BLaER1 treated with 17β-estradiol and CSF1 and Interleukin-3, amounts not matched to agents 10 nM and 100 nM (cell line): ENCODE data around the gene TRAF4.

ENCODE experiments used
- H3K27ac ChIP-seq, 11 experiments: shearing (Covaris generic); formaldehyde crosslinking; 2 replicates each; pipeline ENCODE4 v1.8.1; 2022
- H3K27me3 ChIP-seq, 11 experiments: shearing (Covaris generic); formaldehyde crosslinking; 2 replicates each; pipeline ENCODE4 v1.8.1; 2022
- H3K36me3 ChIP-seq, 11 experiments: shearing (Covaris generic); formaldehyde crosslinking; 2 replicates each; pipeline ENCODE4 v1.8.1; 2022
- H3K4me1 ChIP-seq, 10 experiments: shearing (Covaris generic); formaldehyde crosslinking; 2 replicates each; pipeline ENCODE4 v1.8.1; 2022
- H3K4me2 ChIP-seq, 11 experiments: shearing (Covaris generic); formaldehyde crosslinking; 2 replicates each; pipeline ENCODE4 v1.8.1; 2022
- H3K4me3 ChIP-seq, 10 experiments: shearing (Covaris generic); formaldehyde crosslinking; 2 replicates each; pipeline ENCODE4 v1.8.1; 2022
- H3K9ac ChIP-seq, 11 experiments: shearing (Covaris generic); formaldehyde crosslinking; 2 replicates each; pipeline ENCODE4 v1.8.1; 2022
- H3K9me3 ChIP-seq, 11 experiments: shearing (Covaris generic); formaldehyde crosslinking; replicated peaks in 1 of 11; 2 replicates each; pipeline ENCODE4 v1.8.1; 2022
- H4K20me1 ChIP-seq, 11 experiments: shearing (Covaris generic); formaldehyde crosslinking; 2 replicates each; pipeline ENCODE4 v1.8.1; 2022
- Cebpa-rat ChIP-seq, 11 experiments: shearing (Covaris generic); IDR thresholded peaks; 2 replicates each; pipeline ENCODE4 v1.8.1; 2022

TRAF4 gene

DNA sequence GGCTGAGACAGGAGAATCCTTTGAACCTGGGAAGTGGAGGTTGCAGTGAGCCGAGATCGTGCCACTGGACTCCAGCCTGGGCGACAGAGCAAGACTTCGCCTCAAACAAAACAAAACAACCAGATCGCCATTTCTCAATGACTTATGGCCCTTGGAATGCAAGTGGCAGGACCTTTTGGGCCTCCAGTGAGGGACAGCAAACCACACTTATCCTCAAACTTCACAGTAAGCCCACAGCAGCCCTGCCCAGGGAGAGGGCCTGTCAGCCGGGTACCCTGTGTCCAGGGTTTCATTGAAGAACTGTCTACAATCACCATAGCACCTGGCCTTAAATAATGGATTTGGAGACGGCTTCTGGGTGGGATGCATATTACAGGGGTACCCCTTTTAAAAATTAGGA, 11.7 kb downstream of the TRAF4 start:
- no peak overlapping the region for H3K4me3 ChIP-seq
- TF ChIP-seq Cebpa-rat (IDR thresholded peaks at IDR 0.05), result no peak
- H3K4me1 ChIP-seq, result peaks cover 5 to 22% (median 8%) of the 10 kb centered on the region in 10 experiments; a peak in 18 of 20 replicates
- no peaks in the 10 kb centered on the region for H3K9me3 ChIP-seq
- no peak overlapping the region for H3K9ac ChIP-seq
- no peak overlapping the region for H3K27ac ChIP-seq
- no peaks in the 10 kb centered on the region for H3K27me3 ChIP-seq
- H3K36me3 ChIP-seq, result peaks cover 65 to 93% (median 82%) of the 10 kb centered on the region in 11 experiments
- H3K4me2 ChIP-seq, result no peak overlapping the region
- H4K20me1 ChIP-seq, result peaks cover 22 to 68% (median 51%) of the 10 kb centered on the region in 11 experiments; a peak in 21 of 22 replicates

GRCh38 chr17:28756049-28756804, 12.4 kb downstream of the TRAF4 start:
- Histone ChIP-seq H3K9me3 (no peaks in the 10 kb centered on the region), H3K9ac (peak overlapping the region in 1 of 11 experiments; percentile 3; a peak in 1 of 22 replicates), H3K4me2 (no peak overlapping the region), H3K36me3 (peaks cover 58 to 91% (median 79%) of the 10 kb centered on the region in 11 experiments), H3K4me1 (peaks cover 9 to 24% (median 14%) of the 10 kb centered on the region in 10 experiments), H3K4me3 (no peak overlapping the region), H3K27me3 (no peaks in the 10 kb centered on the region), H4K20me1 (peaks cover 19 to 68% (median 51%) of the 10 kb centered on the region in 11 experiments; a peak in 21 of 22 replicates), H3K27ac (no peak overlapping the region)
- no peak for TF ChIP-seq Cebpa-rat (IDR thresholded peaks at IDR 0.05)

GRCh38 chr17:28758411-28759121, 14.8 kb downstream of the TRAF4 start:
- no peak overlapping the region for H3K4me3 ChIP-seq
- no peak overlapping the region for H3K27ac ChIP-seq
- no peak for TF ChIP-seq Cebpa-rat (IDR thresholded peaks at IDR 0.05)
- H4K20me1 ChIP-seq, result peaks cover 5 to 62% (median 49%) of the 10 kb centered on the region in 11 experiments; a peak in 20 of 22 replicates
- no peaks in the 10 kb centered on the region for H3K27me3 ChIP-seq
- no peak overlapping the region for H3K4me2 ChIP-seq
- no peaks in the 10 kb centered on the region for H3K9me3 ChIP-seq
- peaks cover 46 to 84% (median 69%) of the 10 kb centered on the region in 11 experiments for H3K36me3 ChIP-seq
- H3K9ac ChIP-seq, result no peak overlapping the region
- peaks cover 12 to 25% (median 20%) of the 10 kb centered on the region in 10 experiments for H3K4me1 ChIP-seq

GRCh38 chr17:28759256-28759865, 15.6 kb downstream of the TRAF4 start:
- H3K27me3 ChIP-seq, result no peaks in the 10 kb centered on the region
- H3K9me3 ChIP-seq, result no peaks in the 10 kb centered on the region
- no peak overlapping the region for H3K4me3 ChIP-seq
- H3K9ac ChIP-seq, result no peak overlapping the region
- no peak for TF ChIP-seq Cebpa-rat (IDR thresholded peaks at IDR 0.05)
- H4K20me1 ChIP-seq, result peaks cover 5 to 60% (median 45%) of the 10 kb centered on the region in 11 experiments; a peak in 20 of 22 replicates
- H3K4me1 ChIP-seq, result peaks cover 12 to 27% (median 20%) of the 10 kb centered on the region in 10 experiments
- H3K27ac ChIP-seq, result no peak overlapping the region
- no peak overlapping the region for H3K4me2 ChIP-seq
- H3K36me3 ChIP-seq, result peaks cover 46 to 83% (median 70%) of the 10 kb centered on the region in 11 experiments

DNA sequence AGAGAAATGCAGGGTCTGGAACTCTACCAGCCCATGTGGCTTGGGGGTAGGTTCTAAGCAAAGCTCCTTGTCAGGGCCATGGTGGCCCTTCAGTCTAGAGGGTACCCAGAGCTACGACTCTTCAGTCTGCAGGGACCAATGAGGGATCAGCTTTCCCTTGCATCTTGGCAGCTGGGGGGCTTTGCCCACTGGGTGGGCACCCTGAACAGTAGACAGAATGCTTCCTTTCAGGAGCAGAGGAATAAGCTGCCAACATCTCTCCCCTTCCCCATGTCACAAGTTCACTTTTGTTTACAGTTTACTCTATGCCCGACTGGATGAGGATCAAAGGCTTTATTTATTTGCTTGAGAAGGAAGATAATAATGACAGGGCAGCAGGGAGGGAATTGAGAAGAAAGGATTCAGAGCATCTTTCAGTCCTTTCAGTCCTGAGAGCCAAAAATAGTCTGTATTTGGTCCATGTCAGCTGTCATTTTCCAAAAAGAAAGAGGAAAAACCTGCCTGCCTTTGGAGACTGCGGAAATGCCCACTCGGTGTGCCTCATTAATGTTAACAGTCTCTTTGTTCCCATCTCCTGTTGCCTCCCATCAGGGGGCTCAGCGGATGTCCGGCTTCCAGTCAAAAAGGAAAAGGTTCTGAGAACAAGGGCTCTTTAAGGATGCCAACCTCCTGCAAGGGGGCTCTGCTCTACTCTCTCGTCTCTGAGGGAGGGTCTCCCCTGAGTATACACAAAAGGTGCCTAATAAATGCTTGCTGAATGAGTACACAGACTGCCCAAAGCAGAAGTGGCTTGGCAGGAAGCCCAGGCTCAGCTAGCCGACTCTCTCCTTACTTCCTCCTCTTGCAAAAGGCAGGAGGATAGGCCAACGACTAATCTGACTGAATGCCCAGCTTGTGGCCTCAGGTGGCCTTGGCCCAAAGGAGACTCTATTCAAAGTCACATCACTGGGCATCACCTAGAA, 17.1 kb downstream of the TRAF4 start:
- Histone ChIP-seq H3K4me3 (no peak overlapping the region), H3K9ac (peak overlapping the region in 9 of 11 experiments; percentile 14 to 44 (median 25); a peak in 11 of 22 replicates), H3K27ac (peak overlapping the region in 8 of 11 experiments; percentile 0 to 58 (median 37); a peak in 12 of 22 replicates), H3K9me3 (no peaks in the 10 kb centered on the region), H3K27me3 (no peaks in the 10 kb centered on the region), H3K4me1 (peaks cover 12 to 27% (median 20%) of the 10 kb centered on the region in 10 experiments), H3K36me3 (peaks cover 50 to 83% (median 72%) of the 10 kb centered on the region in 11 experiments), H4K20me1 (peaks cover 5 to 65% (median 44%) of the 10 kb centered on the region in 11 experiments; a peak in 20 of 22 replicates), H3K4me2 (peak overlapping the region in 10 of 11 experiments; percentile 9 to 68 (median 47); a peak in 19 of 22 replicates)
- no peak for TF ChIP-seq Cebpa-rat (IDR thresholded peaks at IDR 0.05)

- Histone ChIP-seq H4K20me1 (peaks cover 20 to 74% (median 61%) of the 10 kb centered on the region in 11 experiments; a peak in 20 of 22 replicates), H3K4me3 (no peak overlapping the region), H3K27ac (no peak overlapping the region), H3K9me3 (no peaks in the 10 kb centered on the region), H3K27me3 (no peaks in the 10 kb centered on the region), H3K36me3 (peaks cover 43 to 83% (median 69%) of the 10 kb centered on the region in 11 experiments), H3K4me2 (no peak overlapping the region), H3K9ac (no peak overlapping the region; a peak in 1 of 22 replicates), H3K4me1 (peaks cover 12 to 27% (median 20%) of the 10 kb centered on the region in 10 experiments)
- TF ChIP-seq Cebpa-rat (IDR thresholded peaks at IDR 0.05), result no peak
These were observed 19.5 kb downstream of the TRAF4 start for GRCh38 chr17:28763137-28763799.

- TF ChIP-seq Cebpa-rat (IDR thresholded peaks at IDR 0.05), result no peak
- H3K36me3 ChIP-seq, result peaks cover 37 to 83% (median 64%) of the 10 kb centered on the region in 11 experiments
- peaks cover 20 to 74% (median 61%) of the 10 kb centered on the region in 11 experiments; a peak in 20 of 22 replicates for H4K20me1 ChIP-seq
- no peaks in the 10 kb centered on the region for H3K27me3 ChIP-seq
- H3K9me3 ChIP-seq, result no peaks in the 10 kb centered on the region
- H3K4me1 ChIP-seq, result peaks cover 12 to 27% (median 20%) of the 10 kb centered on the region in 10 experiments
- H3K27ac ChIP-seq, result no peak overlapping the region
- no peak overlapping the region for H3K4me2 ChIP-seq
- H3K4me3 ChIP-seq, result no peak overlapping the region
- no peak overlapping the region; a peak in 1 of 22 replicates for H3K9ac ChIP-seq
These were observed 20.0 kb downstream of the TRAF4 start for GRCh38 chr17:28763804-28764266.
